ENCODE data around the gene ASAP2.
A peak's percentile ranks its signal among the peaks of the same experiment; 100 is the strongest.
"Not testable (repeated sequence)": the region's sequence is repeated elsewhere in the genome, so short reads cannot be mapped to it uniquely, and the experiment has no call there.

ASAP2 gene

DNA sequence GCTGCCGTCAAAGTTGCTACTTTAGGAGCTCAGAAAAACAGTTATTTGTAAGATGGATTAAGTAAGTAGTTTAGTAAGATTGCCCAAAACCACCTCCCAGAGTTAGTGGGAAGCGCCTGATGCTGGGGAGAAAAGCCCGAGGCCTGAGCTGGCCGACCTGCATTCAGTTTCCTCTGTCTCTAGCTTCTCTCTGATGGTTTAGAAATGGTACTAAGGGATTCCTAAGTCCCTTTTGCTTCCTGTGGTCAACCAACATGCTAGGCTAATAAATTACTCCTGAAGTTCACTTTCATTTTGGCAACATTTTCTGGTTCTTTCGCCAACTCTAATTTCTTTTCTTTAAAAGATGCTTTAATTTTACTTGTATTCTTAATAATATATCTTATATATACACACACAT, 60.1 kb downstream of the ASAP2 start:
- Histone ChIP-seq H3K9me3 (replicated peaks in 1 of 2; ENCODE audit: control insufficient read depth in 2 of 2, insufficient read depth in 1 of 2, low read depth in 1 of 2, low read length in 2 of 2) (peaks cover 0 to 4% of the 10 kb centered on the region in 2 donors), H2BK5ac (ENCODE audit: low read length) (no peak overlapping the region), H3K4me2 (ENCODE audit: insufficient read depth, low read length, poor library complexity, severe bottlenecking) (no peak overlapping the region), H3K4ac (ENCODE audit: low read length) (no peak overlapping the region), H3K4me1 (ENCODE audit: control insufficient read depth in 2 of 2, insufficient read depth in 1 of 2, low read depth in 1 of 2, low read length in 2 of 2) (peaks cover 18 to 27% of the 10 kb centered on the region in 2 donors), H4K91ac (ENCODE audit: low read depth, low read length, poor library complexity) (no peak overlapping the region), H3K4me3 (ENCODE audit: low read length in 2 of 2) (no peak overlapping the region), H3K27ac (replicated peaks; ENCODE audit: low read length) (no peak overlapping the region), H2BK15ac (ENCODE audit: low read length) (no peak overlapping the region), H3K14ac (ENCODE audit: low read length) (no peak overlapping the region), H4K8ac (ENCODE audit: low read depth, low read length) (no peak overlapping the region), H3K9ac (ENCODE audit: low read depth, low read length, poor library complexity) (no peak overlapping the region), H2AFZ (ENCODE audit: low read length) (no peak overlapping the region), H2BK12ac (ENCODE audit: low read length) (no peak overlapping the region), H3K36me3 (replicated peaks in 1 of 2; ENCODE audit: control insufficient read depth in 2 of 2, insufficient read depth in 2 of 2, low read length in 2 of 2) (peaks cover 2 to 3% of the 10 kb centered on the region in 2 donors), H3K79me1 (ENCODE audit: low read depth, low read length) (peaks cover 5% of the 10 kb centered on the region), H3K23ac (ENCODE audit: low read depth, low read length, poor library complexity) (no peak overlapping the region), H2AK5ac (ENCODE audit: low read depth, low read length) (no peak overlapping the region), H3K18ac (ENCODE audit: low read length) (no peak overlapping the region), H3K27me3 (ENCODE audit: control insufficient read depth in 3 of 3, insufficient read depth in 3 of 3, low read depth in 1 of 3, low read length in 3 of 3) (no peaks in the 10 kb centered on the region), H2BK120ac (ENCODE audit: low read depth, low read length) (no peak overlapping the region)
- WGBS, 2 donors (ENCODE audit: extremely low coverage in 2 of 2, insufficient read length in 2 of 2, insufficient replicate concordance in 1 of 2) = no CpG with 5 or more reads among the region's 5 CpGs
- DNase-seq (ENCODE audit: low spot score) = no peak

DNA sequence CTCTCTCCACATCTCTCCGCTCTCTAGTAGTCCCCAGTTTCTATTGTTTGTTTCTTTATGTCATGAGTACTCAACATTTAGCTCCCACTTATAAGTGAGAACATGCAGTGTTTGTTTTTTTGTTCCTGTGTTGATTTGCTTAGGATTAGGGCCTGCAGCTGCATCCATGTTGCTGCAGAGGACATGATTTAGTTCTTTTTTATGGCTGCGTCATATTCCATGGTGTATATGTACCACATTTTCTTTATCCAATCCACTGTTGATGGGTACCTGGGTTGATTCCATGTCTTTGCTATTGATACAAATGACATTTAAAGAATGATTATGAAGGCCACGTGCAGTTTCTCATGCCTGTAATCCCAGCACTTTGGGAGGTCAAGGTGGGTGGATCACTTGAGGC, 60.7 kb downstream of the ASAP2 start:
- H4K91ac ChIP-seq (ENCODE audit: low read depth, low read length, poor library complexity); H3K9me3 ChIP-seq (replicated peaks in 1 of 2; ENCODE audit: control insufficient read depth in 2 of 2, insufficient read depth in 1 of 2, low read depth in 1 of 2, low read length in 2 of 2); H2BK120ac ChIP-seq (ENCODE audit: low read depth, low read length); H3K23ac ChIP-seq (ENCODE audit: low read depth, low read length, poor library complexity); DNase-seq (ENCODE audit: low spot score); H3K27me3 ChIP-seq (ENCODE audit: control insufficient read depth in 3 of 3, insufficient read depth in 3 of 3, low read depth in 1 of 3, low read length in 3 of 3); H3K4me3 ChIP-seq (ENCODE audit: low read length in 2 of 2); H3K18ac ChIP-seq (ENCODE audit: low read length); H3K14ac ChIP-seq (ENCODE audit: low read length); H2BK12ac ChIP-seq (ENCODE audit: low read length); H3K4ac ChIP-seq (ENCODE audit: low read length); H4K8ac ChIP-seq (ENCODE audit: low read depth, low read length); H3K9ac ChIP-seq (ENCODE audit: low read depth, low read length, poor library complexity); H2AFZ ChIP-seq (ENCODE audit: low read length); H3K27ac ChIP-seq (replicated peaks; ENCODE audit: low read length); H3K79me1 ChIP-seq (ENCODE audit: low read depth, low read length); H2BK5ac ChIP-seq (ENCODE audit: low read length); H3K36me3 ChIP-seq (replicated peaks in 1 of 2; ENCODE audit: control insufficient read depth in 2 of 2, insufficient read depth in 2 of 2, low read length in 2 of 2); H3K4me2 ChIP-seq (ENCODE audit: insufficient read depth, low read length, poor library complexity, severe bottlenecking); H2AK5ac ChIP-seq (ENCODE audit: low read depth, low read length); H2BK15ac ChIP-seq (ENCODE audit: low read length): not testable (repeated sequence)
- no CpG with 5 or more reads among the region's 3 CpGs for WGBS, 2 donors (ENCODE audit: extremely low coverage in 2 of 2, insufficient read length in 2 of 2, insufficient replicate concordance in 1 of 2)
- H3K4me1 ChIP-seq (ENCODE audit: control insufficient read depth in 2 of 2, insufficient read depth in 1 of 2, low read depth in 1 of 2, low read length in 2 of 2) = peaks cover 18 to 26% of the 10 kb centered on the region in 2 donors

DNA sequence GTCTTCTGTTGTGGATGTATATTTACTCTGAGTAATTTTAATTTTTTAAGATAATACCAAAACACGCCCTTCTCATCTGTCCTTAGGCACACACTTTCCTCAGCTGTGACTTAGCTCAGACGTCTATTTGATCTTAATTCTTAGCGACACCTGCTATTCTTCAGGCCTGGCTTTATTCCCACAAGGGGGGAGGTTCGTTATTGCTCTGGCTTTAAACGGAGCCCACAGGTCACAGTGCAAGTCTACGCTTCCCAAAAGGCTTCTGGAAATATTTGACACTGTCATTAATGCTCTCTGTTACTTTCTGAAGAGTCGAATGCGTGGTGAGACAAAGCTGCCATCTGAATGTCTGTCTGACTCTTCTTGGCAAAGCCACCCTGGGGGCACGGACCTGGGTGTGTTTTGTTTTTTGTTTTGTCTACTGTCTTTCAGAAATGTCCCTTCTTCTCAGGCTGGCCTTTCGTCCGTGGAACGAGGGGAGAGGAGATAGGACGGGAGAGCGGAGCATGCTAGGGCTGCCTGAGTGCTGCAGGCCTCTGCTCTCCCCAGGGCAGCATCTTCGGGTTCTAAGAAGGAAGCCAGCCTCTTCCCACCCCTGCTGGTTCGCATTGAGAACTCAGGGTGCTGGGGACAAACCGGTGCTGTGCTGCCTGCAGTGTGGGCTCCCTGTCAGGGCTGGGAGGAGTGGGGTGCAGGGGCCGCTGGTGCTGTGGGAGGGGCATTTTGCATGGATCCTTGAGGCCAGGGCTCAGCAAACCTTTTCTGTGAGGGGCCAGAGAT, 61.9 kb downstream of the ASAP2 start:
- H2AFZ ChIP-seq (ENCODE audit: low read length) = no peak overlapping the region
- no peak overlapping the region for H2BK12ac ChIP-seq (ENCODE audit: low read length)
- H3K9ac ChIP-seq (ENCODE audit: low read depth, low read length, poor library complexity) = peak overlapping the region; percentile 53
- no peak overlapping the region for H3K4me3 ChIP-seq (ENCODE audit: low read length in 2 of 2)
- no peak overlapping the region for H4K8ac ChIP-seq (ENCODE audit: low read depth, low read length)
- no peak overlapping the region for H2AK5ac ChIP-seq (ENCODE audit: low read depth, low read length)
- H3K4me2 ChIP-seq (ENCODE audit: insufficient read depth, low read length, poor library complexity, severe bottlenecking) = no peak overlapping the region
- H3K4ac ChIP-seq (ENCODE audit: low read length) = no peak overlapping the region
- no peak for DNase-seq (ENCODE audit: low spot score)
- peaks cover 0 to 12% of the 10 kb centered on the region in 2 donors for H3K9me3 ChIP-seq (replicated peaks in 1 of 2; ENCODE audit: control insufficient read depth in 2 of 2, insufficient read depth in 1 of 2, low read depth in 1 of 2, low read length in 2 of 2)
- H2BK5ac ChIP-seq (ENCODE audit: low read length) = no peak overlapping the region
- peaks cover 13 to 15% of the 10 kb centered on the region in 2 donors for H3K4me1 ChIP-seq (ENCODE audit: control insufficient read depth in 2 of 2, insufficient read depth in 1 of 2, low read depth in 1 of 2, low read length in 2 of 2)
- no peak overlapping the region for H2BK120ac ChIP-seq (ENCODE audit: low read depth, low read length)
- no peak overlapping the region for H2BK15ac ChIP-seq (ENCODE audit: low read length)
- H4K91ac ChIP-seq (ENCODE audit: low read depth, low read length, poor library complexity) = no peak overlapping the region
- no CpG with 5 or more reads among the region's 18 CpGs for WGBS, 2 donors (ENCODE audit: extremely low coverage in 2 of 2, insufficient read length in 2 of 2, insufficient replicate concordance in 1 of 2)
- peaks cover 5% of the 10 kb centered on the region for H3K79me1 ChIP-seq (ENCODE audit: low read depth, low read length)
- no peak overlapping the region for H3K14ac ChIP-seq (ENCODE audit: low read length)
- no peaks in the 10 kb centered on the region for H3K27me3 ChIP-seq (ENCODE audit: control insufficient read depth in 3 of 3, insufficient read depth in 3 of 3, low read depth in 1 of 3, low read length in 3 of 3)
- H3K27ac ChIP-seq (replicated peaks; ENCODE audit: low read length) = peak overlapping the region; percentile 14
- peak overlapping the region; percentile 3 for H3K23ac ChIP-seq (ENCODE audit: low read depth, low read length, poor library complexity)
- H3K18ac ChIP-seq (ENCODE audit: low read length) = peak overlapping the region; percentile 80
- H3K36me3 ChIP-seq (replicated peaks in 1 of 2; ENCODE audit: control insufficient read depth in 2 of 2, insufficient read depth in 2 of 2, low read length in 2 of 2) = peaks cover 2 to 3% of the 10 kb centered on the region in 2 donors

DNA sequence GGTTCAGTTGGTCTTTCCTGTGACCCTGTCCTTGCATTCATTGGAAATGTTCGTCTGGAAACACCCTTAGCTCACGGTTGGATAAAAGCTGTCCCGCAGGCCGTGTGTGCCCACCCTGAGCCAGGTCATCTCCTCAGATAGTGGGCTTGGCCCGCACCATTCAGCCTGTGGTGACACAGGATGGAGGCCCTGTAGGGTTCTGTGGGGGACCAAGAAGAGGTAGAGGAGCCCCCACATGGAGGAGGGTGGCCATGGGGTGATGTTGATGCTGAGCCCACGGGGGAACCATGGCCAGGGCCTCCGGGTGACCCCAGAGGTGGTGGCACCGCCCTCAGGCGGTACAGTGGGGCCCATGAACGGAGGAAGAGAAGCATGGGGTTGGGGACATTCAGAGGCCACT, 62.7 kb downstream of the ASAP2 start:
- Histone ChIP-seq H2AK5ac (ENCODE audit: low read depth, low read length) (no peak overlapping the region), H4K91ac (ENCODE audit: low read depth, low read length, poor library complexity) (no peak overlapping the region)

More for the DNA sequence above, 62.7 kb downstream of the ASAP2 start:
- no peak overlapping the region for H3K14ac ChIP-seq (ENCODE audit: low read length)
- H3K4ac ChIP-seq (ENCODE audit: low read length) = no peak overlapping the region
- H3K27ac ChIP-seq (replicated peaks; ENCODE audit: low read length) = no peak overlapping the region
- no CpG with 5 or more reads among the region's 10 CpGs for WGBS, 2 donors (ENCODE audit: extremely low coverage in 2 of 2, insufficient read length in 2 of 2, insufficient replicate concordance in 1 of 2)
- no peak overlapping the region for H3K9ac ChIP-seq (ENCODE audit: low read depth, low read length, poor library complexity)
- H4K8ac ChIP-seq (ENCODE audit: low read depth, low read length) = no peak overlapping the region
- no peak overlapping the region for H2BK12ac ChIP-seq (ENCODE audit: low read length)
- no peaks in the 10 kb centered on the region for H3K27me3 ChIP-seq (ENCODE audit: control insufficient read depth in 3 of 3, insufficient read depth in 3 of 3, low read depth in 1 of 3, low read length in 3 of 3)
- peaks cover 0 to 12% of the 10 kb centered on the region in 2 donors for H3K9me3 ChIP-seq (replicated peaks in 1 of 2; ENCODE audit: control insufficient read depth in 2 of 2, insufficient read depth in 1 of 2, low read depth in 1 of 2, low read length in 2 of 2)
- H3K4me1 ChIP-seq (ENCODE audit: control insufficient read depth in 2 of 2, insufficient read depth in 1 of 2, low read depth in 1 of 2, low read length in 2 of 2) = peaks cover 13 to 14% of the 10 kb centered on the region in 2 donors
- no peak overlapping the region for H3K4me3 ChIP-seq (ENCODE audit: low read length in 2 of 2)
- H3K23ac ChIP-seq (ENCODE audit: low read depth, low read length, poor library complexity) = no peak overlapping the region
- no peak for DNase-seq (ENCODE audit: low spot score)
- no peak overlapping the region for H2BK15ac ChIP-seq (ENCODE audit: low read length)
- no peak overlapping the region for H2BK120ac ChIP-seq (ENCODE audit: low read depth, low read length)
- H2BK5ac ChIP-seq (ENCODE audit: low read length) = no peak overlapping the region
- peaks cover 2 to 3% of the 10 kb centered on the region in 2 donors for H3K36me3 ChIP-seq (replicated peaks in 1 of 2; ENCODE audit: control insufficient read depth in 2 of 2, insufficient read depth in 2 of 2, low read length in 2 of 2)
- H2AFZ ChIP-seq (ENCODE audit: low read length) = no peak overlapping the region
- peaks cover 5% of the 10 kb centered on the region for H3K79me1 ChIP-seq (ENCODE audit: low read depth, low read length)
- H3K18ac ChIP-seq (ENCODE audit: low read length) = peak overlapping the region; percentile 86
- no peak overlapping the region for H3K4me2 ChIP-seq (ENCODE audit: insufficient read depth, low read length, poor library complexity, severe bottlenecking)
